ENCODE measurements around the gene FAM107B.

- TF ChIP-seq, protein P1, sequence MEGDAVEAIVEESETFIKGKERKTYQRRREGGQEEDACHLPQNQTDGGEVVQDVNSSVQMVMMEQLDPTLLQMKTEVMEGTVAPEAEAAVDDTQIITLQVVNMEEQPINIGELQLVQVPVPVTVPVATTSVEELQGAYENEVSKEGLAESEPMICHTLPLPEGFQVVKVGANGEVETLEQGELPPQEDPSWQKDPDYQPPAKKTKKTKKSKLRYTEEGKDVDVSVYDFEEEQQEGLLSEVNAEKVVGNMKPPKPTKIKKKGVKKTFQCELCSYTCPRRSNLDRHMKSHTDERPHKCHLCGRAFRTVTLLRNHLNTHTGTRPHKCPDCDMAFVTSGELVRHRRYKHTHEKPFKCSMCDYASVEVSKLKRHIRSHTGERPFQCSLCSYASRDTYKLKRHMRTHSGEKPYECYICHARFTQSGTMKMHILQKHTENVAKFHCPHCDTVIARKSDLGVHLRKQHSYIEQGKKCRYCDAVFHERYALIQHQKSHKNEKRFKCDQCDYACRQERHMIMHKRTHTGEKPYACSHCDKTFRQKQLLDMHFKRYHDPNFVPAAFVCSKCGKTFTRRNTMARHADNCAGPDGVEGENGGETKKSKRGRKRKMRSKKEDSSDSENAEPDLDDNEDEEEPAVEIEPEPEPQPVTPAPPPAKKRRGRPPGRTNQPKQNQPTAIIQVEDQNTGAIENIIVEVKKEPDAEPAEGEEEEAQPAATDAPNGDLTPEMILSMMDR (IDR thresholded peaks at IDR 0.05; ENCODE audit: low read depth, low read length, missing input control) = no peak
- no peak for TF ChIP-seq YY1 (IDR thresholded peaks at IDR 0.05)
These were observed 150.8 kb downstream of the FAM107B start for GRCh38 chr10:14623931-14624330.
